A549 (cell line): ENCODE results near the gene SUPT3H. TPM values are rescaled to one million over a fixed set of nuclear protein-coding genes. Genes with fewer than 3 reads are reported as not detected.

Experiments
- ATAC-seq, 2 experiments: fragments of 200-7000 bp in 1 of 2; fragments of >200 bp in 1 of 2; cut with Nextera tagmentation in 1 of 2; cut with Tn5 transposase in 1 of 2; 3 replicates each; pipeline versions ENCODE4 v1.8.0 to v1.9.1; 2018 to 2020; ENCODE audit warnings: mild to moderate bottlenecking in 1 of 2, moderate library complexity in 1 of 2
- CTCF ChIA-PET: fragments of 300-600 bp; sonication (Branson Sonifier 250); formaldehyde crosslinking; extraction: SDS; loops from one replicate; lab custom pipeline; 2021; ENCODE audit warnings: antibody characterized with exemption, inconsistent platforms; lab: Yijun Ruan, JAX
- POLR2A ChIA-PET: fragments of 350-600 bp; formaldehyde crosslinking; extraction: SDS; loops from one replicate; lab custom pipeline; 2021; ENCODE audit warnings: antibody characterized with exemption, inconsistent platforms; lab: Yijun Ruan, JAX
- DNase-seq, 2 experiments: peaks; one replicate each; pipeline versions ENCODE4 v3.0.0 to v3.0.0-alpha.2; 2011 to 2016; ENCODE audit warnings: low read depth in 1 of 2, low spot score in 1 of 2
- FAIRE-seq: peaks from 2 replicates; lab custom pipeline; 2011; peaks lifted over from hg19 to GRCh38; lab: Jason Lieb, UNC
- H3K27ac ChIP-seq, 2 experiments: fragments of >200 bp; sonication (Bioruptor Twin); formaldehyde crosslinking; 3 replicates each; pipeline ENCODE4 v1.5.1; 2016 to 2017
- H3K4me1 ChIP-seq: fragments of >200 bp; sonication (Bioruptor Twin); formaldehyde crosslinking; 3 replicates; pipeline ENCODE4 v1.6.1; 2016
- H3K4me2 ChIP-seq: fragments of >200 bp; sonication (Bioruptor Twin); formaldehyde crosslinking; 3 replicates; pipeline ENCODE4 v1.6.1; 2016
- H3K4me3 ChIP-seq: fragments of >200 bp; sonication (Bioruptor Twin); formaldehyde crosslinking; 3 replicates; pipeline ENCODE4 v1.5.1; 2016
- H3K9me3 ChIP-seq: fragments of >200 bp; sonication (Bioruptor Twin); formaldehyde crosslinking; 3 replicates; pipeline ENCODE4 v1.6.1; 2016
- BCL3 ChIP-seq: fragments of >200 bp; sonication (Bioruptor Twin); formaldehyde crosslinking; IDR thresholded peaks from 3 replicates; pipeline ENCODE4 v1.6.1; 2016
- CBX2 ChIP-seq: fragments of 200-600 bp; sonication (generic); IDR thresholded peaks from 2 replicates; pipeline ENCODE4 v1.6.1; 2016; ENCODE audit warnings: low read depth, mild to moderate bottlenecking, borderline replicate concordance
- CBX8 ChIP-seq: fragments of 200-600 bp; sonication (generic); IDR thresholded peaks from 2 replicates; pipeline ENCODE4 v1.6.1; 2016
- CHD4 ChIP-seq: fragments of 200-600 bp; sonication (generic); IDR thresholded peaks from 2 replicates; pipeline ENCODE4 v1.6.1; 2016; ENCODE audit warnings: antibody characterized with exemption, mild to moderate bottlenecking, borderline replicate concordance
- ESRRA ChIP-seq: fragments of 150-350 bp; IDR thresholded peaks from 2 replicates; pipeline ENCODE4 v1.6.1; 2014; ENCODE audit warnings: mild to moderate bottlenecking, low read length, borderline replicate concordance
- FOSL2 ChIP-seq, 2 experiments: fragments of 450-650 bp in 1 of 2; fragments of >200 bp in 1 of 2; sonication (Bioruptor Twin) in 1 of 2; formaldehyde crosslinking; IDR thresholded peaks; 2 replicates each; pipeline versions ENCODE4 v1.5.0 to v1.6.1; 2016 to 2020; ENCODE audit warnings: mild to moderate bottlenecking in 1 of 2, moderate library complexity in 1 of 2
- FOXS1 ChIP-seq: fragments of 250-450 bp; sonication (Bioruptor Pico); IDR thresholded peaks from 2 replicates; pipeline ENCODE4 v1.5.0; 2020; ENCODE audit warnings: mild to moderate bottlenecking, moderate library complexity
- HDAC2 ChIP-seq: fragments of 200-600 bp; sonication (generic); IDR thresholded peaks from 2 replicates; pipeline ENCODE4 v1.6.1; 2016
- HMGXB4 ChIP-seq: fragments of 250-450 bp; sonication (Bioruptor Pico); IDR thresholded peaks from 2 replicates; pipeline ENCODE4 v1.5.0; 2021; ENCODE audit warnings: mild to moderate bottlenecking, moderate library complexity, borderline replicate concordance
- HOXA7 ChIP-seq: fragments of 250-450 bp; sonication (Bioruptor Pico); IDR thresholded peaks from 2 replicates; pipeline ENCODE4 v1.5.0; 2020; ENCODE audit warnings: mild to moderate bottlenecking, moderate library complexity
- HOXB5 ChIP-seq: fragments of 250-450 bp; sonication (Bioruptor Pico); IDR thresholded peaks from 2 replicates; pipeline ENCODE4 v1.5.0; 2020; ENCODE audit warnings: mild to moderate bottlenecking, moderate library complexity
- JUN ChIP-seq, 2 experiments: fragments of >200 bp; sonication (Bioruptor Twin); formaldehyde crosslinking; IDR thresholded peaks; 2 replicates in 1 of 2; 3 replicates in 1 of 2; pipeline ENCODE4 v1.6.1; 2016 to 2017
- KDM1A ChIP-seq: fragments of 200-600 bp; sonication (generic); IDR thresholded peaks from 2 replicates; pipeline ENCODE4 v1.6.1; 2016; ENCODE audit warnings: low read depth, mild to moderate bottlenecking
- KDM5A ChIP-seq: fragments of 200-600 bp; sonication (generic); IDR thresholded peaks from 2 replicates; pipeline ENCODE4 v1.6.1; 2016; ENCODE audit warnings: antibody characterized with exemption, mild to moderate bottlenecking
- MAFK ChIP-seq: fragments of 450-650 bp; IDR thresholded peaks from 2 replicates; pipeline ENCODE4 v1.6.1; 2014; ENCODE audit not compliant: partially characterized antibody
- MAZ ChIP-seq: fragments of 150-350 bp; IDR thresholded peaks from 2 replicates; pipeline ENCODE4 v1.6.1; 2014; ENCODE audit warnings: antibody characterized with exemption, low read depth, low read length, borderline replicate concordance
- NFE2L2 ChIP-seq: fragments of 150-350 bp; conservative IDR thresholded peaks from 2 replicates; pipeline ENCODE4 v1.6.1; 2014; ENCODE audit warnings: low read length
- NPAS2 ChIP-seq: fragments of 250-450 bp; sonication (Bioruptor Pico); IDR thresholded peaks from 2 replicates; pipeline ENCODE4 v1.8.0; 2022; ENCODE audit warnings: mild to moderate bottlenecking, moderate library complexity, borderline replicate concordance
- NR3C1 ChIP-seq: fragments of >200 bp; sonication (Bioruptor Twin); formaldehyde crosslinking; IDR thresholded peaks from 3 replicates; pipeline ENCODE4 v1.6.1; 2017
- POLR2A ChIP-seq: IDR thresholded peaks from 2 replicates; pipeline ENCODE4 v1.6.1; 2012; ENCODE audit warnings: mild to moderate bottlenecking, low read length
- POLR2AphosphoS2 ChIP-seq: conservative IDR thresholded peaks from 2 replicates; pipeline ENCODE4 v1.6.1; 2012; ENCODE audit warnings: low read length, improper control_type of control experiment, inconsistent platforms
- RARB ChIP-seq: fragments of 250-450 bp; sonication (Bioruptor Pico); IDR thresholded peaks from 2 replicates; pipeline ENCODE4 v1.8.0; 2021; ENCODE audit warnings: mild to moderate bottlenecking, moderate library complexity
- RFX5 ChIP-seq: fragments of 450-650 bp; IDR thresholded peaks from 2 replicates; pipeline ENCODE4 v1.7.1; 2014; ENCODE audit warnings: antibody characterized with exemption, mild to moderate bottlenecking, moderate library complexity
- SREBF2 ChIP-seq: fragments of 450-650 bp; IDR thresholded peaks from 2 replicates; pipeline ENCODE4 v1.6.1; 2014; ENCODE audit warnings: mild to moderate bottlenecking, moderate library complexity
- TP53 ChIP-seq: fragments of 250-450 bp; sonication (Bioruptor Pico); IDR thresholded peaks from 2 replicates; pipeline ENCODE4 v1.5.0; 2021; ENCODE audit warnings: mild to moderate bottlenecking, moderate library complexity
- WGBS: methylation state at CpG from one replicate; pipeline ENCODE4 v1.1.6; 2017; ENCODE audit errors: missing lambda C conversion rate; 5-methylcytosine and 5-hydroxymethylcytosine counted together
- polyA plus RNA-seq, 4 experiments: library from polyadenylated mRNA; depleted of rRNA in 3 of 4; stranded (reverse); fragments of >200 nt; fragmentation: RNase III in 1 of 4; extraction: RNeasy Plus Mini Kit Qiagen cat#74134 plus additional on column Dnase treatment in 1 of 4; gene quantifications; 2 replicates in 3 of 4; 3 replicates in 1 of 4; pipeline ENCODE4 v1.2.3, GENCODE V29; 2011 to 2017
- TF ChIP-seq, protein P1 (sequence below): IDR thresholded peaks from 2 replicates; pipeline ENCODE4 v1.6.1; 2012

SUPT3H gene
- polyA plus RNA-seq, 2 of the 4 experiments (the other 2 are of a cell fraction): 4.3 to 6.2 TPM

- POLR2A ChIA-PET: no interaction called here
- WGBS: 92% methylated on average over 5 of the region's 5 CpGs
Measured at GRCh38 chr6:45326698-45327417, 50.9 kb downstream of the SUPT3H start.

DNA sequence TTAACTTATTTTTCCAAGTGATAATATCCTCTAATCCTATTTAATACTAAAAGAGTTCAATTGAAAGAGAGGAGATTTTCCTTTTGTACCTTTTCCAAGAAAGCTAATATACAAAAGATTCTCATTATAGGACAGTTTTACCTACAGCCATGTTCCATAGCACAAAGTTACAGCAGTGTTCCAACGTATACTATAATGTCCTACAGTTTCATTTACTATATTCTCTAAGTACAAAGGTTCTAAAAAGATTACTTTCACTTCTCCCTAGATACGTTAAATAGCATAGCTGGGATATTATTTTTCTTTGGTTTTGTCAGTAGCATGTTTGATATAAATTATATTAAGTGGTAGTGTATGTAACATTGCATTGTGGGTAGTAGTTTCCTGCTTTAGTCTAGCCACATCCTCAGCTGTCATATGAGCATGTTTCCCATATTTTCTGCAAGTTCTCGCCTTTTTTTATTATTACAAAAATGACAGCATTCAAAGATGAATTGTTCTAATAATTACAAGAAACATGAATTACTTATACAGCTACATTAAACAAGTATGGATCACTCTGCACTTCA, 54.0 kb downstream of the SUPT3H start:
- WGBS: 80% methylated on average over 3 of the region's 3 CpGs

More at GRCh38 chr6:45326698-45327417, 50.9 kb downstream of the SUPT3H start:
- H3K9me3 ChIP-seq: no peaks in the 10 kb centered on the region
- TF ChIP-seq TP53 (CRISPR knock-in tag) (no peak), HMGXB4 (CRISPR knock-in tag) (no peak), RFX5 (no peak), FOSL2 (IDR thresholded peaks at IDR 0.05) (no peak), FOSL2 (CRISPR knock-in tag; IDR thresholded peaks at IDR 0.05) (no peak), NPAS2 (no peak), CBX2 (no peak), KDM5A (no peak), JUN (IDR thresholded peaks at IDR 0.05) (no peak), MAZ (no peak), NR3C1 (no peak), POLR2A (no peak), NFE2L2 (no peak)
- CTCF ChIA-PET: no interaction called here
- ATAC-seq: no peak
- 0 out of 3 replicates have a peak, but pooled peaks cover 4% of the 10 kb centered on the region for H3K4me1 ChIP-seq
- H3K4me2 ChIP-seq: no peak overlapping the region
- no peak overlapping the region for H3K4me3 ChIP-seq
- FAIRE-seq: no peak
- no peak overlapping the region for H3K27ac ChIP-seq
- DNase-seq: no peak

DNA sequence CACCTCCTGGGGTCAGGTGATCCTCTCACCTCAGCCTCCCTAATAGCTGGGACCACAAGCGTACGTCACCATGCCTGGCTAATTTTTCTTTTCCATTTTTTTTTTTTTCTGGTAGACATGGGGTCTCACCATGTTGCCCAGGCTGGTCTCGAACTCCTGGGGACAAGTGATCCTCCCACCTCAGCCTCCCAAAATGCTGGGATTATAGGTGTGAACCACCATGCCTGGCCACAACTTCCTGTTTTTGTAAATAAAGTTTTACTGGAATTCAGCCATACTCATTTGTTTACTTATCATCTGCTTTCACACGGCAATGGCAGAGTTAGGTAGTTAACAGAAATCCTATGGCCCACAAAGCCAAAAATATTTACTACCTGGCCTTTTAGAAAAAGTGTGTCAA, 57.4 kb downstream of the SUPT3H start:
- ChIA-PET CTCF (no interaction called here), POLR2A (no interaction called here)
- DNase-seq (no peak), FAIRE-seq (no peak), ATAC-seq (no peak)
- Histone ChIP-seq H3K27ac (no peak overlapping the region), H3K4me2 (no peak overlapping the region), H3K9me3 (no peaks in the 10 kb centered on the region), H3K4me1 (no peaks in the 10 kb centered on the region), H3K4me3 (no peak overlapping the region)
- TF ChIP-seq HOXB5 (CRISPR knock-in tag) (no peak), KDM5A (no peak), BCL3 (no peak), CHD4 (no peak), POLR2AphosphoS2 (no peak), HDAC2 (no peak), ESRRA (no peak), SREBF2 (no peak), RARB (CRISPR knock-in tag) (no peak), MAFK (no peak), CBX8 (no peak), KDM1A (no peak), HOXA7 (CRISPR knock-in tag) (no peak), FOXS1 (CRISPR knock-in tag) (no peak)
- TF ChIP-seq, protein P1, sequence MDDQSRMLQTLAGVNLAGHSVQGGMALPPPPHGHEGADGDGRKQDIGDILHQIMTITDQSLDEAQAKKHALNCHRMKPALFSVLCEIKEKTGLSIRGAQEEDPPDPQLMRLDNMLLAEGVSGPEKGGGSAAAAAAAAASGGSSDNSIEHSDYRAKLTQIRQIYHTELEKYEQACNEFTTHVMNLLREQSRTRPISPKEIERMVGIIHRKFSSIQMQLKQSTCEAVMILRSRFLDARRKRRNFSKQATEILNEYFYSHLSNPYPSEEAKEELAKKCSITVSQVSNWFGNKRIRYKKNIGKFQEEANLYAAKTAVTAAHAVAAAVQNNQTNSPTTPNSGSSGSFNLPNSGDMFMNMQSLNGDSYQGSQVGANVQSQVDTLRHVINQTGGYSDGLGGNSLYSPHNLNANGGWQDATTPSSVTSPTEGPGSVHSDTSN: no peak
- 83% methylated on average over 4 of the region's 4 CpGs for WGBS

More for the DNA sequence above, 54.0 kb downstream of the SUPT3H start:
- Histone ChIP-seq H3K9me3 (no peaks in the 10 kb centered on the region), H3K4me3 (no peak overlapping the region), H3K4me2 (no peak overlapping the region), H3K4me1 (no peaks in the 10 kb centered on the region), H3K27ac (no peak overlapping the region)
- no peak for DNase-seq
- TF ChIP-seq SREBF2 (no peak), TP53 (CRISPR knock-in tag) (no peak), FOXS1 (CRISPR knock-in tag) (no peak), RARB (CRISPR knock-in tag) (no peak)
- no peak for FAIRE-seq
- ATAC-seq: no peak
- CTCF ChIA-PET: no interaction called here
- POLR2A ChIA-PET: no interaction called here
